C4-2B (cell line): ENCODE measurements around the gene HOXC11.

Experiments
- H3K27ac ChIP-seq: fragments of 450-650 bp; 2 replicates; pipeline ENCODE4 v1.5.1; 2017
- CTCF ChIP-seq: fragments of 450-650 bp; conservative IDR thresholded peaks from 2 replicates; pipeline ENCODE4 v1.5.1; 2017; ENCODE audit warnings: mild to moderate bottlenecking
- ZFX ChIP-seq: fragments of 450-650 bp; IDR thresholded peaks from 2 replicates; pipeline ENCODE4 v1.6.1; 2017

HOXC11 gene

GRCh38 chr12:53973236-53974042 lies 513 bp downstream of the HOXC11 start:
- H3K27ac ChIP-seq, result no peak overlapping the region

DNA sequence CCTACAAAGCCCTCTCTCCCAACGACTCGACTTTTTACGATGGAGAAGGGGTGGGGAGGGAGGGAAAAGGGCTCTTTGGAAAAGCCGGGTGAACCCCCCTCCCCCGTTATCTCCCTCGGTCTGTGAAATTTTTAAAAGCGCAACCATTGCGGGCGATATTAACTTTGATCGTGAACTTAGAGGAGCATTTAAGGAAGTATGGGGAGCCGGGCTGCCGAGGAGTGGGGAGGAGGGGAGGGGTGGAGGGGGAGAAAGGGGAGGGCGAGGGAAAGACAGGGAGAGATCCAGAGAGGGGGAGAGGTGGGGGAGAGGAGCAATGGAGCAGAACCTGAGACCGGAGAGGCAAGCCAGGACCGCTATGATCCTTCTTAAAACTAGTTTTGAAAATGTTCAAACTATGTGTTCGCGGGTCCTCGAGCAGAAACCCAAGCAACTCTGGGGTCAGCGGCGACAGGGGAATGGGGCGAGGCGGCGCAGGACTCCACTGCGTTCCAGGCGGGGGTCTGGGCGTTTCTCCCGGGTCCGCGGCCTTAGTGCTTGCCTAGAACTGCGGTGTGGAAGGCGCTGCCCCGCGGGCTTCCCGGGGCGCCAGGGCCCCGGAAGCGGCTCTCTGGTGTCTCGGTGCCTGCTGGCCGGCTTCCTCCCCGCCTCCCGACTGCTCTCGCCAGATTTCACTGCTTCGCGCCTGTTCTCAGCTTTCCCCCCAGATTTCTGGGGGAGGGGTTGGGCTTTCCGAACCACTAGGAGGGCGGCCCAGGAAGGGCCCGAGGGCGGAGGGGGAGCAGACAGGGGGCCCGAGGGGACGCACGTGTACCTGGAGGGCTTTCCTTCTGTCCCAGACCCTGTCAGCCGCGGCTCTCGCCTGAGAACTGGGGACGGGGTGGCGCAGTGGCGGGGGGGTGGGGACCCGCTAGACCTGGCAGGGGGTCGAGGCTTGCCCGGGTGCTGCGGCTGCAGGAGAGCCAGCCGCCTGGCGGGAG lies 1.4 kb downstream of the HOXC11 start, which contains the start of gene HOTAIR:
Gene HOTAIR (minus strand): TSS at position 871 of the 980 bp plus-strand sequence.
- H3K27ac ChIP-seq, result no peak within 1 kb of the TSS
- TF ChIP-seq CTCF (no peak), ZFX (no peak)

More at GRCh38 chr12:53973236-53974042, 513 bp downstream of the HOXC11 start:
- TF ChIP-seq CTCF (no peak), ZFX (no peak)

DNA sequence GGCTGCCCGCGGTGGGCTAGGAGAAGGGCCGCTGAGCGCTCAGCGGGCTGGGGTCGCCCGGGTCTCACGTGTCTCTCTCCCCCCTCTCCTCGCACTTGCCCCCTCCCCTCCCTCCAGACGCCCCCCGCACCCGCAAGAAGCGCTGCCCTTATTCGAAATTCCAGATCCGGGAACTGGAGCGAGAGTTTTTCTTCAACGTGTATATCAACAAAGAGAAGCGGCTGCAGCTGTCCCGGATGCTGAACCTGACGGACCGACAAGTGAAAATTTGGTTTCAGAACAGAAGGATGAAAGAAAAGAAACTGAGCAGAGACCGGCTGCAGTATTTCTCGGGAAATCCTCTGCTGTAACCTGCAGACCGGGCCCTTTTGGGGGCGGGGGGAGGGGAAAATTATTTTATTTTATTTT lies 2.1 kb downstream of the HOXC11 start:
- no peak for TF ChIP-seq ZFX
- TF ChIP-seq CTCF, result no peak
- H3K27ac ChIP-seq, result no peak overlapping the region

DNA sequence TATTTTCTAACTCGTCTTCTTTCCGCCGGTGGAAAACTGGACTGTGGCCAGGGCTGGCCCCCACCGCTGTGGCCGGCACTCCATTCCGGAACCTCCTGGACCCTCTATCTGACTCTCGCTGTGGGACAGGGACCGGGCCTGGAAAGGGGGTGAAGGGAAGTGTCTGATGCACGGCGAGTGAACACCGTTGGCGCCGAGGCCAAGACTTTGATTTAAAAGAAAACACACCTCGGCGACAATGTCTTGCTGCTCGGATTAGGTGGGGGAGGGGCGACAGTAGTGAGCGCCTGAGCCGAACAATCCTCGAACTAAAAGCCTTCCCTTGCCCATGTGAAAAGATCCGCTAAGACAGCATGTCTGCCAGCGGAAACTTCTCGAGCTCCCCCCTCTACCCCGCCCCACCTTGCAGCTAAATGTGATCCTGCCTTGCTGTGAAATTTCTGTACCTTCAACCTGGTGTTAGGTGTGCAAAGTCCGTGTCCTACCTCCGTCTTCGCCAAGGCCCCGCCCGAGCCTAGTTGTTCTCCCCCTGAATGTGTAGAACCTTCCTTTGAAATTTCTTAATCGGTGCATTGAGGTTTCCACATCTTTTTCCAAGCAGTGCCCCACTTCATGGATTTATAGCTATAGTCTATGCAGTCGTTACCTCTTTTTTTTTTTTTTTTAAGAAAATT lies 2.7 kb downstream of the HOXC11 start:
- H3K27ac ChIP-seq, result no peak overlapping the region
- no peak for TF ChIP-seq ZFX
- no peak for TF ChIP-seq CTCF

GRCh38 chr12:53976172-53976822 lies 3.4 kb downstream of the HOXC11 start:
- TF ChIP-seq ZFX, result no peak
- no peak for TF ChIP-seq CTCF
- peak overlapping the region; percentile 6; the same call in 1 of the 2 replicates for H3K27ac ChIP-seq

DNA sequence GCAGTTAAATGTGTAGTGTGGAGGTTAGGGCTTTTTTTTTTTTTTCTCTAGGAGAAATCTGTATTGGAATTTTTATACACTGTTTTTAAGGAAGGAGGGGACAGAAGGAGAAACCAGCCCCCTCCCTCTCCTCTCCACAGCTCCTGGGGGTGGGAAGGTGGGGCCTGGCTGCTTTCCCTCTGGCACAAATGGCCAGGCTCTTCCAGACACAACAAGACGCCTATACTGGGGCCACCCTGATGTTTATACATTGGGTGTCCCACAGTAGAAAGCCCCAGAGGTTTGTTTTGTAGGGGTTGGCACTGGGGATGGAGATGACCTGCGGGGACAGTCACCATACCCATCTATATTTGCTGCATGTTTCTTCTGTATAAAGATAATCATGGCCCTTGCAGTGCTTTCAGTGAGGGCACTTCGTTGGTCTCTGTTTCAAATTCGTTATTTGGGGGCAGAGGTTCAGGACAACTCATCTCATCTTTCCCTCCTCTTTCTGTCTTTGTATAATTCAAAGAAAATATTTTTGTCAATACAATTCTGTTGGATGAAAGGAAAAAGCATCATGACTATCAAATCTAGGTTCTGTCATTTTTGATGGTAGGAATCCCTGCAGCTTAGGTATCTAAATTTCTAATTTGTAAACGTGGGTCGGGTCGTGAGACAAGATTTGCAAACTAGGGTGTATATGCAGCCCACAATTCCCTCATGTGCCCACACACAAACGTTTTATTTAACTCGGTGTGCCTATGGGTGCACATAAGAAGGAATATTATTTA lies 4.1 kb downstream of the HOXC11 start:
- peak overlapping the region; percentile 95; the same call in 1 of the 2 replicates for H3K27ac ChIP-seq
- TF ChIP-seq ZFX (no peak), CTCF (no peak)
